ENCODE results near the gene VPS35L. TPM values are rescaled to one million over a fixed set of nuclear protein-coding genes. Genes with fewer than 3 reads are reported as not detected.

VPS35L gene
- total and polyA plus RNA-seq, 2 experiments from 2014 or later = 47.5 to 52.8 TPM

- Histone ChIP-seq H3K36me3 (replicated peaks; ENCODE audit: insufficient read depth, low read depth) (no peaks in the 10 kb centered on the region), H2AFZ (peak overlapping the region; percentile 88), H3K9me3 (ENCODE audit: low read depth) (no peaks in the 10 kb centered on the region), H3K4me3 (peak overlapping the region; percentile 71), H3K27me3 (no peaks in the 10 kb centered on the region), H4K20me1 (ENCODE audit: insufficient read depth, poor library complexity, severe bottlenecking) (no peaks in the 10 kb centered on the region), H3K27ac (peak overlapping the region; percentile 93), H3K9me2 (replicated peaks; ENCODE audit: insufficient read depth) (no peaks in the 10 kb centered on the region), H3K4me2 (peak overlapping the region; percentile 80), H3K79me2 (peaks cover 34% of the 10 kb centered on the region), H3K4me1 (ENCODE audit: insufficient read depth) (no peaks in the 10 kb centered on the region)
- DNase-seq (ENCODE audit: low spot score) = peak; percentile 72
- TF ChIP-seq CTCF (IDR thresholded peaks at IDR 0.05; ENCODE audit: poor library complexity) (no peak), EZH2 (IDR thresholded peaks at IDR 0.05; ENCODE audit: borderline replicate concordance) (no peak), EZH2phosphoT487 (IDR thresholded peaks at IDR 0.05; ENCODE audit: low read depth, severe bottlenecking, unreplicated experiment) (no peak)
- 15% methylated on average over 19 of the region's 19 CpGs for WGBS (ENCODE audit: low lambda C conversion rate, missing lambda C conversion rate)
These were observed 652 bp downstream of the VPS35L start for GRCh38 chr16:19555938-19556771.

- H3K4me1 ChIP-seq (ENCODE audit: insufficient read depth) = no peaks in the 10 kb centered on the region
- H4K20me1 ChIP-seq (ENCODE audit: insufficient read depth, poor library complexity, severe bottlenecking) = no peaks in the 10 kb centered on the region
- 71% methylated on average over 10 of the region's 10 CpGs for WGBS (ENCODE audit: low lambda C conversion rate, missing lambda C conversion rate)
- no peak overlapping the region for H2AFZ ChIP-seq
- H3K9me2 ChIP-seq (replicated peaks; ENCODE audit: insufficient read depth) = no peaks in the 10 kb centered on the region
- no peak overlapping the region for H3K4me3 ChIP-seq
- TF ChIP-seq CTCF (IDR thresholded peaks at IDR 0.05; ENCODE audit: poor library complexity) (peak; percentile 73), EZH2phosphoT487 (IDR thresholded peaks at IDR 0.05; ENCODE audit: low read depth, severe bottlenecking, unreplicated experiment) (no peak)
- no peaks in the 10 kb centered on the region for H3K9me3 ChIP-seq (ENCODE audit: low read depth)
- no peaks in the 10 kb centered on the region for H3K36me3 ChIP-seq (replicated peaks; ENCODE audit: insufficient read depth, low read depth)
- no peak overlapping the region for H3K4me2 ChIP-seq
- peaks cover 44% of the 10 kb centered on the region for H3K79me2 ChIP-seq
- H3K27ac ChIP-seq = no peak overlapping the region
- peak; percentile 78 for DNase-seq (ENCODE audit: low spot score)
- H3K27me3 ChIP-seq = no peaks in the 10 kb centered on the region
These were observed 3.9 kb downstream of the VPS35L start for GRCh38 chr16:19559242-19559910.

GRCh38 chr16:19560078-19560477, 4.6 kb downstream of the VPS35L start:
- WGBS (ENCODE audit: low lambda C conversion rate, missing lambda C conversion rate) = 97% methylated on average over 4 of the region's 4 CpGs
- H3K4me3 ChIP-seq = no peak overlapping the region
- H3K27me3 ChIP-seq = no peaks in the 10 kb centered on the region
- H3K27ac ChIP-seq = no peak overlapping the region
- DNase-seq (ENCODE audit: low spot score) = no peak
- no peaks in the 10 kb centered on the region for H3K4me1 ChIP-seq (ENCODE audit: insufficient read depth)
- no peaks in the 10 kb centered on the region for H4K20me1 ChIP-seq (ENCODE audit: insufficient read depth, poor library complexity, severe bottlenecking)
- peaks cover 44% of the 10 kb centered on the region for H3K79me2 ChIP-seq
- no peak overlapping the region for H3K4me2 ChIP-seq
- no peak overlapping the region for H2AFZ ChIP-seq
- H3K36me3 ChIP-seq (replicated peaks; ENCODE audit: insufficient read depth, low read depth) = no peaks in the 10 kb centered on the region
- TF ChIP-seq CTCF (IDR thresholded peaks at IDR 0.05; ENCODE audit: poor library complexity) (no peak), EZH2 (IDR thresholded peaks at IDR 0.05; ENCODE audit: borderline replicate concordance) (no peak), EZH2phosphoT487 (IDR thresholded peaks at IDR 0.05; ENCODE audit: low read depth, severe bottlenecking, unreplicated experiment) (no peak)
- no peaks in the 10 kb centered on the region for H3K9me3 ChIP-seq (ENCODE audit: low read depth)
- H3K9me2 ChIP-seq (replicated peaks; ENCODE audit: insufficient read depth) = no peaks in the 10 kb centered on the region

Data from hepatocyte (in vitro differentiated cells).